Endothelial cell of umbilical vein (primary cell): ENCODE results near the gene HDAC10. TPM values are rescaled to one million over a fixed set of nuclear protein-coding genes. Genes with fewer than 3 reads are reported as not detected.

ENCODE experiments used
- BruUV-seq: library from RNA; stranded (reverse); fragments of 400-500 nt; replicated peaks from 2 replicates; lab custom pipeline; 2021; lab: Mats Ljungman, UMichigan
- CTCF ChIA-PET: fragments of 300-600, 350-600 bp; sonication (Branson Sonifier 250); formaldehyde crosslinking; loops from one replicate; lab custom pipeline; 2021; ENCODE audit warnings: antibody characterized with exemption, inconsistent platforms; lab: Charles Lee
- POLR2A ChIA-PET: fragments of 300-600, 350-600 bp; sonication (Branson Sonifier 250); formaldehyde crosslinking; loops from one replicate; lab custom pipeline; 2021; ENCODE audit warnings: antibody characterized with exemption, inconsistent platforms; lab: Charles Lee
- DNase-seq: peaks from one replicate; pipeline ENCODE4 v3.0.0-alpha.2; 2011; ENCODE audit warnings: low read depth, low spot score
- FAIRE-seq: peaks from 2 replicates; lab custom pipeline; 2011; peaks lifted over from hg19 to GRCh38; lab: Jason Lieb, UNC
- H2AFZ ChIP-seq: 2 replicates; pipeline ENCODE4 v1.6.0; 2012; ENCODE audit warnings: low read depth, low read length, control low read depth, inconsistent platforms
- H3K27ac ChIP-seq: 2 replicates; pipeline ENCODE4 v1.5.1; 2011; ENCODE audit warnings: low read depth, mild to moderate bottlenecking, control low read depth, low read length, moderate library complexity; ENCODE audit not compliant: insufficient read depth
- H3K27me3 ChIP-seq, 2 experiments: 2 replicates each; pipeline versions ENCODE4 v1.6.0 to v1.6.1; 2011; ENCODE audit warnings: low read length in 2 of 2, mixed read lengths in 1 of 2; ENCODE audit not compliant: control insufficient read depth in 2 of 2, insufficient read depth in 2 of 2
- H3K36me3 ChIP-seq, 2 experiments: 2 replicates in 1 of 2; 3 replicates in 1 of 2; pipeline ENCODE4 v1.5.1; 2011; ENCODE audit warnings: low read length in 2 of 2, mild to moderate bottlenecking in 1 of 2, moderate library complexity in 1 of 2; ENCODE audit not compliant: control insufficient read depth in 2 of 2, insufficient read depth in 2 of 2; ENCODE audit errors: extremely low read depth in 1 of 2
- H3K4me1 ChIP-seq: 3 replicates; pipeline ENCODE4 v1.5.1; 2011; ENCODE audit warnings: mild to moderate bottlenecking, low read length; ENCODE audit not compliant: control insufficient read depth, insufficient read depth; ENCODE audit errors: extremely low read depth
- H3K4me2 ChIP-seq: 2 replicates; pipeline ENCODE4 v1.6.1; 2011; ENCODE audit warnings: low read length, control low read depth, mixed read lengths; ENCODE audit not compliant: insufficient read depth
- H3K4me3 ChIP-seq, 3 experiments: fragments of 200-600 bp in 1 of 3; sonication (generic), shearing (Covaris generic) in 1 of 3; replicated peaks in 1 of 3; 2 replicates each; pipeline ENCODE4 v1.5.1; 2011 to 2016; ENCODE audit warnings: control low read depth in 3 of 3, low read length in 3 of 3, mild to moderate bottlenecking in 2 of 3, inconsistent platforms in 1 of 3, low read depth in 1 of 3, moderate library complexity in 1 of 3; ENCODE audit not compliant: insufficient read depth in 1 of 3
- H3K79me2 ChIP-seq: 2 replicates; pipeline ENCODE4 v1.6.0; 2012; ENCODE audit warnings: low read length, inconsistent platforms; ENCODE audit not compliant: control insufficient read depth, insufficient read depth
- H3K9ac ChIP-seq: replicated peaks from 2 replicates; pipeline ENCODE3; 2011; ENCODE audit warnings: low read length, control low read depth; ENCODE audit not compliant: insufficient read depth; ENCODE audit errors: extremely low read depth
- H3K9me1 ChIP-seq: replicated peaks from 3 replicates; pipeline ENCODE4 v1.6.0; 2011; ENCODE audit warnings: mild to moderate bottlenecking, low read length; ENCODE audit not compliant: control insufficient read depth, insufficient read depth; ENCODE audit errors: extremely low read depth
- H3K9me3 ChIP-seq: replicated peaks from 2 replicates; pipeline ENCODE4 v1.5.1; 2012; ENCODE audit warnings: low read length, inconsistent platforms; ENCODE audit not compliant: control insufficient read depth, insufficient read depth
- H4K20me1 ChIP-seq: replicated peaks from 2 replicates; pipeline ENCODE3; 2011; ENCODE audit warnings: mild to moderate bottlenecking, low read length; ENCODE audit not compliant: control insufficient read depth, insufficient read depth; ENCODE audit errors: extremely low read depth
- CTCF ChIP-seq, 2 donors: IDR thresholded peaks; 1 replicate in 1 of 2; 2 replicates in 1 of 2; pipeline ENCODE4 v1.5.1; 2011; ENCODE audit warnings: low read length in 2 of 2, mild to moderate bottlenecking in 2 of 2, moderate library complexity in 2 of 2, control low read depth in 1 of 2, inconsistent platforms in 1 of 2, low read depth in 1 of 2; ENCODE audit not compliant: insufficient read depth in 1 of 2; ENCODE audit errors: extremely low read depth in 1 of 2
- EZH2 ChIP-seq: IDR thresholded peaks from 2 replicates; pipeline ENCODE4 v1.6.1; 2012; ENCODE audit warnings: borderline replicate concordance, low read depth, mild to moderate bottlenecking, moderate library complexity, low read length, inconsistent platforms; ENCODE audit not compliant: severe bottlenecking
- GATA2 ChIP-seq: IDR thresholded peaks from 2 replicates; pipeline ENCODE4 v1.7.0; 2011; ENCODE audit warnings: low read depth, mild to moderate bottlenecking, moderate library complexity, mixed read lengths, low read length; ENCODE audit not compliant: insufficient read length, insufficient read depth
- JUN ChIP-seq: IDR thresholded peaks from 2 replicates; pipeline ENCODE4 v1.6.1; 2011; ENCODE audit warnings: borderline replicate concordance, low read depth; ENCODE audit not compliant: insufficient read length, insufficient read depth
- MYC ChIP-seq: IDR thresholded peaks from one replicate; pipeline ENCODE4 v1.6.1; 2011; ENCODE audit warnings: mild to moderate bottlenecking, low read depth, low read length
- POLR2A ChIP-seq: IDR thresholded peaks from 2 replicates; pipeline ENCODE4 v1.6.1; 2012; ENCODE audit warnings: low read depth, mild to moderate bottlenecking, control low read depth, low read length
- POLR2AphosphoS5 ChIP-seq: IDR thresholded peaks from 2 replicates; pipeline ENCODE4 v1.6.1; 2012; ENCODE audit warnings: low read depth, mild to moderate bottlenecking, control low read depth, low read length, moderate library complexity; ENCODE audit not compliant: insufficient read depth
- dilution Hi-C: fragments of 300-500 bp; cut with MboI; formaldehyde crosslinking; loops from one replicate; pipeline ENCODE4 v1.15.0; 2019; ENCODE audit warnings: low sequenced_read_pairs; ENCODE audit not compliant: extremely low pct_ligation_motif_present
- intact Hi-C: fragments of 100-400 bp; cut with micrococcal nuclease; formaldehyde crosslinking; loops from one replicate; pipeline ENCODE4 v1.10.0; 2022
- polyA plus RNA-seq, 4 experiments: library from polyadenylated mRNA; depleted of rRNA in 3 of 4; stranded (reverse) in 3 of 4; unstranded in 1 of 4; fragments of >200 nt; gene quantifications; 2 replicates each; pipeline versions ENCODE4 v1.2.1 to v1.2.3, GENCODE V29; 2011 to 2012; ENCODE audit warnings: missing spikeins in 1 of 4
- total RNA-seq: library from RNA; stranded (reverse); gene quantifications from 2 replicates; pipeline ENCODE4 v1.2.3, GENCODE V29; 2021

The HDAC10 gene
- total and polyA plus RNA-seq, 2 donors (not counting 3 experiments of a cell fraction or from before 2014, with no cell fraction given): 32.6 to 47.0 TPM

- H3K79me2 ChIP-seq: peaks cover 7% of the 10 kb centered on the region
- no peaks in the 10 kb centered on the region for H3K9me1 ChIP-seq
- H3K4me1 ChIP-seq: peaks cover 9% of the 10 kb centered on the region
- H3K36me3 ChIP-seq: peaks cover 0 to 4% of the 10 kb centered on the region in 2 experiments
- intact Hi-C loops (no loop called here), dilution Hi-C loops (no loop called here)
- H2AFZ ChIP-seq: no peak overlapping the region
- H3K9ac ChIP-seq: no peak overlapping the region
- CTCF ChIA-PET: interaction anchor here (4.7 kb wide), 1 partner anchor 13 kb away, joined by 40 read pairs; the partner anchor contains the start of gene HDAC10
- no peak overlapping the region for H3K27ac ChIP-seq
- POLR2A ChIA-PET: no interaction called here
- no TSS peak for BruUV-seq
- H3K4me2 ChIP-seq: no peak overlapping the region
- FAIRE-seq (no peak), DNase-seq (no peak)
- TF ChIP-seq EZH2: no peak
- TF ChIP-seq POLR2A: no peak
- TF ChIP-seq POLR2AphosphoS5: no peak
- no peaks in the 10 kb centered on the region for H4K20me1 ChIP-seq
- no peaks in the 10 kb centered on the region for H3K27me3 ChIP-seq
- no peak overlapping the region for H3K4me3 ChIP-seq
- H3K9me3 ChIP-seq: no peaks in the 10 kb centered on the region
Measured at GRCh38 chr22:50264946-50265669, 14.0 kb upstream of the HDAC10 start.

GRCh38 chr22:50264104-50264745 is 13.2 kb upstream of the HDAC10 start:
- Histone ChIP-seq H3K27me3 (no peaks in the 10 kb centered on the region), H3K9me3 (no peaks in the 10 kb centered on the region), H3K27ac (no peak overlapping the region), H4K20me1 (no peaks in the 10 kb centered on the region), H2AFZ (no peak overlapping the region), H3K4me3 (no peak overlapping the region), H3K4me1 (peaks cover 11% of the 10 kb centered on the region), H3K4me2 (no peak overlapping the region), H3K36me3 (peaks cover 0 to 4% of the 10 kb centered on the region in 2 experiments), H3K9me1 (no peaks in the 10 kb centered on the region), H3K9ac (no peak overlapping the region), H3K79me2 (peaks cover 12% of the 10 kb centered on the region)
- ChIA-PET POLR2A (no interaction called here), CTCF (interaction anchor here (1.5 to 4.9 kb wide), 2 partner anchors 13 to 62 kb away, joined by 3 to 41 read pairs; partner anchors contain the start of gene HDAC10)
- intact Hi-C loops: no loop called here
- TF ChIP-seq MYC (no peak), GATA2 (no peak), CTCF (IDR thresholded peaks at IDR 0.05; ENCODE audit: extremely low read depth in 1 of 2, insufficient read depth in 1 of 2, low read depth in 1 of 2, low read length in 2 of 2) (no peak), POLR2A (no peak), POLR2AphosphoS5 (no peak), JUN (no peak)
- BruUV-seq: no TSS peak
- no peak for FAIRE-seq
- DNase-seq: no peak
- dilution Hi-C loops: no loop called here
